SH-SY5Y (cell line): ENCODE measurements around the gene ASB16.

Experiments
- GATA2 ChIP-seq: IDR thresholded peaks from 2 replicates; pipeline ENCODE4 v1.6.1; 2011; ENCODE audit warnings: mild to moderate bottlenecking, low read depth, low read length
- GATA3 ChIP-seq: IDR thresholded peaks from 2 replicates; pipeline ENCODE4 v1.6.1; 2011; ENCODE audit warnings: low read depth, mild to moderate bottlenecking, low read length, moderate library complexity

DNA sequence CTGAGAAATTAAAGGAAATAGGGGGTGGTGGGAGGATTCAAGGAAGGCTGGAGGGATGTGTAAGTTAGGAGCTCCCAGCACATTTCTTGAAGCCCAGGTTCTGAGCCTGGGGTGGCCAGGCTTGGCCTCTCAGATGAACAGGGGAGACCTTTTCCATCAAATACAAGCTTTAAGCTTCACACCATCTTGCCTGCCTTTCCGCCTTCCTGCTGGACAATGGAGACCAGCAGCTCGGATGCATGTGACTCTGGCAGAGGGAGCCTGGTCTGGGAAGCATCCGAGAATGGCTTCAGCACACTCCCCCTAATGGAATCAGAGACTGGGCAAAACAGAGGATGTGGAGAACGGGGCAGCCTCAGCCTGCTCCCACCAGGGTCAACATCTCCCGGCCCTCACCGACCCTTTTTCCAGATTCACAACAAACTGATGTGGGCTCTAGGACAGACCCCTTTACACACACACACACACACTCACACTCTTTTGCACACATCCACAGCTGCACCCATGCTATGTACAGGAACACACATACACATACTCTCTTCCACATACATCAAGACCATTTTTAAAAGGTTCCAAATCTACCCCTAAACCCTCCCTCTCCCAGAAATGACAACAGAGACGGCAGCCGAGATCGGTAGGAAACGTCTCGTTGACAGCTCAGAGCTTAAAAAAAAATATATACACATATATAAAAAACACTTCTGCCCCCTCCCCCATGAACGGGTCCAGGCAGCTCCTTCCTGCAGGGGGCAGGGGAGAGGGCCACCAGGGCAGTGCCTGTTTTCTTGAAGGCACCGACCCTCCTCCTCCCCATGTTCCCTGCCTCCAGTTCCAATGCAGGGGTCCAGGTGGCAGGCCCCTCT, 35.7 kb downstream of the ASB16 start:
- TF ChIP-seq GATA2: no peak
- no peak for TF ChIP-seq GATA3
